HG02642 (cell line): ENCODE results near the gene ABRACL.
"Not testable (repeated sequence)": the region's sequence is repeated elsewhere in the genome, so short reads cannot be mapped to it uniquely, and the experiment has no call there.

ENCODE experiments used
- ATAC-seq: cut with Tn5 transposase; IDR thresholded peaks from one replicate; pipeline ENCODE4 v1.9.1; 2021; ENCODE audit warnings: mild to moderate bottlenecking; ENCODE audit not compliant: unreplicated experiment, poor library complexity

Gene ABRACL

DNA sequence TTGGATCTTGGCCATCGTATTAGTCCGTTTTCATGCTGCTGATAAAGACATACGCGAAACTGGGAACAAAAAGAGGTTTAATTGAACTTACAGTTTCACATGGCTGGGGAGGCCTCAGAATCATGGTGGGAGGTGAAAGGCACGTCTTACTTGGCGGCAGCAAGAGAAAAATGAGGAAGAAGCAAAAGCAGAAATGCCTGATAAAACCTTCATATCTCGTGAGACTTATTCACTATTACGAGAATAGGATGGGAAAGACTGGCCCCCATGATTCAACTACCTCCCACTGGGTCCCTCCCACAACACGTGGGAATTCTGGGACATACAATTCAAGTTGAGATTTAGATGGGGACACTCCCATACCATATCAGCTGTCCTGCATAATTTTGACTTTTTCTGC, 20.4 kb upstream of the ABRACL start:
- ATAC-seq: no peak

- ATAC-seq: no peak
Measured at GRCh38 chr6:139010674-139011073, 17.9 kb upstream of the ABRACL start.

DNA sequence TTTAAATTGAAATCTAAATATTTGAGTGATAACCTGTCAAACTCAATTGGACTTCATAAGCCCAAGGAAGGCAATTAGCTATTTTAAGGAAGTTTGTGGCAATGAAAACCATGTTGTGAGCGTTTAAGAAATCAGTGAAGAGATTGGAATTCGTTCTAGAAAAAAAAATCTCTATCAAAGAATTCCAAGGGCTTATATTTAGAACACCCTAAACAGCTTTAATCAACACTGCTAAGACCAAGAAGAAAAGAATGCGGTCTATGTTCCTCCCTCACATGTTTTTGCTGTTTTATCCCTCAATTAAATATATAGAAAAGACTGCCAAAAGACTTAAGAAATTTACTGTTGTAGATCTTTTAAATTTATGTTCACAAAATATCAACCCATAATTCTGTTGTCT, 16.6 kb upstream of the ABRACL start:
- ATAC-seq: no peak

DNA sequence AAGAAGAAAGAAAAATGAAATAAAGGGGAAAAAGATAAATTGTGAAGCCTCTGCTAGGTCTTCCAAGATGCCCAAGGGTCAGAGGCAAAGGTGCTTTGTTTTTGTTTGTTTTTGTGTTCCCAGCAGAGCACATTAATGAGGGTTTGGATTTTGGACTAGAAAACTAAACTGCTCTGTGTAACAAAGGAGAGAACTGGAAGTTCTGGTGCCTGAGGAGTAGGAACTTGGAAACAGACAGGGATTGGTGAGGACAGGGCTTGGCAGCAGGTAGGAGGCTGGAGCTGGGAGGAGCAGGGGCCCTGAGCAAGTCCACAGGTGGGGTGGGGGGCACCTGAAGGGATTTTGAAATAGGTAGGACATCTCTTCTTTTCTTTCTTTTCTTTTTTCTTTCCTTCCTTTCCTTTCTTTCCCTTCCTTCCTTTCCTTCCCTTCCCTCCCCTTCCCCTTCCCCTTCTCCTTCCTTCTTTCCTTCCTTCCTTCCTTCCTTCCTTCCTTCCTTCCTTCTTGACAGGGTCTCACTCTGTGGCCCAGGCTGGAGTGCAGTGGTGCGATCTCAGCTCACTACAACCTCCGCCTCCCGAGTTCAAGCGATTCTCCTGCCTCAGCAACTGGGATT, 15.3 kb upstream of the ABRACL start:
- no peak for ATAC-seq

DNA sequence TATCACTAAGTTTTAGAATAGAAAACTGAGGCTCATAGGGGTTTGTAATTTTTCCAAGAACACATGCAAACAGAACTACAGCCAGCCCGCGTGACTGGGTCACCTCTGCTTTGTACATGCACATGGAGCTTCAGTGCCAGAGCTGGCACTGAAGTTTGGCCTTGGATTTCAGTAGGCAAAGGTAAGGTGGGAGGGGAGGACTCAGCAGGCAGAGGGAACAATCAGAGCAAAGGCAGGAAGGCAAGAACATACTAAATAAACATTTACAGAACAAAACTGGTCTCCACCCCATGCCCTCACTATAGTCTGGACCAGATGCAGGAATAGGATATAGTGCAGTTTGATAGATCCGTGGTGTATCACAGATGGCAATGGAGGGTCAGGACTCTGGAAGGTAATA, 13.6 kb upstream of the ABRACL start:
- ATAC-seq: no peak

DNA sequence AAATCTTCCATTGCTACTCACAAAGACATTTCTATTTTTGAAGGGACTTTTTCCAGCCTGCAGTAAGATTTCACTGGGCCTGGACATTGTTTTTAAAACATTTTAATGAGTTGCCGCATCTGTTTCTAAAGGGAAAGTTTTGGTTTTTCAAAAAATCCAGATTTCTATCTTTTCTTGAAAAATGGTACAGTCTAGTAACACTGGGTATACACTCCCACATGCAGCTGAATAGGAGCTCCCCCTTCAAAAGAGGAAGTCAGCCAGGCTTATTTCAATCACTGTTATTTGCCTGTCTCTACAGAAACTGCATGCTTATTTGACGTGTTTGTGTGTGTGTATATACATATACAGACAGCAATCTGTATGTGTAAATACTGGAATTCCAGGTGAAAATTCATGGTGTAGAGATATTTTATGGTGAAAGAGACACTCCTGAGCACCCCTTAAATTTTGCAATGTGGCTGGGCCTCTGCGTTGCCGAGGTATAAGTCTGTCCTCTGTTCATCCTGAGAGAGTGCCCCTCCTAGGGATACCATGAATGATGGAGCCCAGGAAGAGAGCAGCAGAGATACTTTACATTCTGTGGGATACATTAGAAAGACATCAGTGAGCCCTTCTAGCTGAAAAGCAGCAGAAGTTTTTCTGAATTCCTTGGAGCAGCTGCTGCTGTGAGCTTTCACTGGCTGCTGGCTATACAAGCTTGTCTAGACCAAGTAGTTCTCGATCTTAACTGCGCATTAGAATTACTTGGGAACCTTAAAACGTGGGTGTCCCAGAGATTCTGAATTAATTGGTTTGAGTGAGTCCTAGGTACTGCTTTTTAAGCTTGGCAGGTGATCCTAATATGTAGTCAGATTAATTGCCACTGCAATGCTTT, 12.0 kb upstream of the ABRACL start:
- ATAC-seq: peak; percentile 91

GRCh38 chr6:139017227-139017626, 11.3 kb upstream of the ABRACL start:
- no peak for ATAC-seq

GRCh38 chr6:139019722-139020121, 8.8 kb upstream of the ABRACL start:
- no peak for ATAC-seq

DNA sequence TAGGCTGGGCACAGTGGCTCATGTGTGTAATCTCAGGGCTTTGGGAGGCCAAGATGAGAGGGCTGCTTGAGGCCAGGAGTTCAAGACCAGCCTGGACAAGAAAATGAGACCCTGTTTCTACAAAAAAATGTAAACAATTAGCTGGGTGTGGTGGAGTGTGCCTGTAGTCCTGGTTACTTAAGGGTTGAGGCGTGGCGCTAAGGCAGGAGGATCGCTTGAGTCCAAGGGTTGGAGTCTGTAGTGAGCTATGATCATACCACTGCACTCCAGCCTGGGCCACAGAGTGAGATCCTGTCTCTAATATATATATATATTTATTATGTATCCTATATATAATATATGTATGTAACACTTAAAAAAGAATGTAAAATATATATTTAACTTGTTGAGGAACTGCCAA, 7.9 kb upstream of the ABRACL start:
- no peak for ATAC-seq

DNA sequence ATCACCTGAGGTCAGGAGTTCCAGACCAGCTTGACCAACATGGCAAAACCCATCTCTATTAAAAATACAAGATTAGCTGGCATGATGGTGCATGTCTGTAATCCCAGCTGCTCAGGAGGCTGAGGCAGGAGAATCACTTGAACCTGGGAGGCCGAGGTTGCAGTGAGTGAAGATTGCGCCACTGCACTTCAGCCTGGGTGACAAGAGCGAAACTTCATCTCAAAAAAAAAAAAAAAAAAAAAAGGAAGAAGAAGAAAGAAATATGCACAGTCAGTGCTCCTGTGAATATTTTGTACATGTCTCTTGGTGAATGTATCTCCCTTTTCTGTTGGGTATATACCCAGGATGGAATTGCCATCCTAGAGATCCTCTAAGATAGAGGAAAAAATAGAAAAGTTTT, 3.1 kb upstream of the ABRACL start:
- ATAC-seq: not testable (repeated sequence)

DNA sequence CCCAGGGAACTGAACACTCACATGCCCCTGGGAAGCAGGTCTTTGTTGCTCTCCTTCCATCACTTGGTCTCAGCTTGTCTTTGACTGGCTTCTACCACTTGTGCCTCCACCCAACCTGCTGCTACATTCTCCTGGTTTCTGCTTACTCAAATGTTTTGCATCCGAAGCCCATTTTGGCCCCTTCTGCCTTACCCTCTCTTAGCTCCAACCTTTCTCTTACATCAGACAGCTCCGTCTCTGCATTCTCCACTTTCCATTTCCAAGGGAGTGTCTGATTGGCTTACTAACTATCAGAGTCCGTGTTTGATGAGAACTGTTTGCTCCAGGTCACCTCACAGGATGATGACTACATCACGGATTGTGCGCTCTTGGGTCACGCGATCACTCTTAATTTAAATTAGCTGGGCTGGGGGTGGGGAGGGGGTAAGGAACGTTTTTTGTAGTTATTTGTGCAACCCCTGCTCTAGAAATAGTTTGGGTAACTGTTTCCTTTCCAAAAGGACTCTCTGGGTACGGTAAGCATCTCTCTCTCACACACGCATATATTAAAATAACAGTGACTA, 844 bp upstream of the ABRACL start:
- no peak for ATAC-seq

GRCh38 chr6:139028215-139028657, 309 bp upstream of the ABRACL start:
- ATAC-seq: peak; percentile 1

DNA sequence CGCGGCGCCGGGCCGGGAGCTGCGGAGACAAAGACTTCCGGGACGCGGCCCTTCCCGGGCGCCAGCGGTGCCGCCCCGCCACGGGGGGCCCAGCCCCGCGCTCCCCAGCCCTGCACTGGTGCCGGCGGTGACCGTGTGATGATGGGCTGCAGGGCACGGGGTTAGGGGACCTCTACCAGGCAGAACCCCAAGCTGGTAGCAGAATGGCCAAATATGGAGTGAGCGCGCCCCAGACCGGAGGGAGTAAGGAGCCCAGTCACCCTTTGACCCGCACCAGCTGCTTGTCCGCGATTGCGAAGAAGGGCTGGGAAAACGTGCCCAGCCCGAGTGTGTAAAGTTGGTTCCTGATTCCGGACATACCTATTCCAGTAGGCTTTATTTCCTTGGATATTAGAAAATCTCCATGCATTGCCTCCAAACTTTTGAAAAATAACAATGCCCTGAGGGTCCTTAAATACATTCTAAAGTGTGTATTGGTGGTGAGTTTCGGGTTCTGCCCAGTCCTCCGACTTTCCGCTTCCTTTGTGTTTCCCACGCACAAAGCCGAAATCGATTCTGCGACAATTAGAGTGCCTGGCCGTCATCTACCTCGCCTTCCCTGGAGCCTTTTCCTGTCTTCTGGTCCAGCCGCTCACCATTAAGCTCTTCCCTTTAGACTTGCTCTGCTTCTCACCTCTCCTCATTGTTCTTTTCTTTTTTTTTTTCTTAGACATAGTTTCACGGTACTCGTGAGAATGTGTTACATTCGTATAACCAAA, 1.1 kb downstream of the ABRACL start:
- ATAC-seq: peak; percentile 38

DNA sequence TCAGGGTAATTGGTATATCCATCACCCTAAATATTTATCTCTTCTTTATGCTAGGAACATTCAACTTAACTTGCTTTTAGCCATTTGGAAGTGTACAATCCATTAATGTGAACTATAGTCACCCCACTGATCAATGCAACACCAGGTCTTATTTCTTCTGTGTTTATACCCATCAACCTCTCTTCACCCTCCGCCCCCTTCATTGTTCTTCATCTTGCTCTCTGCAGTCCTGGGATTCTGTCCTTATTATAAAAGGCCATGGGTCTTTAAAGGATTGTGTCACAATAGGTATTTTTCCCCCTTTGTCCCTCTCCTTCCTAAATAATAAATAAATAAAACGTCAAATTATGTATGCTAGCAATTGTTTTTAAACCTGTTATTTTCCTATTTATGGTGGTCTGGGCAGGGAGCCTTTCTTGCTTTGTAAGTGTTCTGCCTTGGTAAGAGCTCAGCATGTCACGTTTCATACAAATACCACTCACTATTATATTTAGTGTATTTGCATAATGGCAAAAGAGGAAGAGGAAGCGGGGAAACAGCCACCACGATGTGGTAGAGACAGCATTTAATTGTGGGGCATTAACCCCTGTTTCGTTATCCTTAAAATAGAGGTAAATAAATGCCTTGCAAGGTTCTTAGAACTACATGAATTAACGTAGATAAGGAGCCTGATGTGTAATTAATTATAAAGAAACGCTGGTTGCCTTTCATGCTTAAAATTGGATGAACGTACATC, 1.9 kb downstream of the ABRACL start:
- peak; percentile 46 for ATAC-seq

GRCh38 chr6:139037490-139037889, 8.9 kb downstream of the ABRACL start:
- no peak for ATAC-seq

- no peak for ATAC-seq
Measured at GRCh38 chr6:139044250-139044649, 15.7 kb downstream of the ABRACL start.

GRCh38 chr6:139047677-139048076, 19.1 kb downstream of the ABRACL start:
- no peak for ATAC-seq

GRCh38 chr6:139048912-139049311, 20.4 kb downstream of the ABRACL start:
- not testable (repeated sequence) for ATAC-seq

DNA sequence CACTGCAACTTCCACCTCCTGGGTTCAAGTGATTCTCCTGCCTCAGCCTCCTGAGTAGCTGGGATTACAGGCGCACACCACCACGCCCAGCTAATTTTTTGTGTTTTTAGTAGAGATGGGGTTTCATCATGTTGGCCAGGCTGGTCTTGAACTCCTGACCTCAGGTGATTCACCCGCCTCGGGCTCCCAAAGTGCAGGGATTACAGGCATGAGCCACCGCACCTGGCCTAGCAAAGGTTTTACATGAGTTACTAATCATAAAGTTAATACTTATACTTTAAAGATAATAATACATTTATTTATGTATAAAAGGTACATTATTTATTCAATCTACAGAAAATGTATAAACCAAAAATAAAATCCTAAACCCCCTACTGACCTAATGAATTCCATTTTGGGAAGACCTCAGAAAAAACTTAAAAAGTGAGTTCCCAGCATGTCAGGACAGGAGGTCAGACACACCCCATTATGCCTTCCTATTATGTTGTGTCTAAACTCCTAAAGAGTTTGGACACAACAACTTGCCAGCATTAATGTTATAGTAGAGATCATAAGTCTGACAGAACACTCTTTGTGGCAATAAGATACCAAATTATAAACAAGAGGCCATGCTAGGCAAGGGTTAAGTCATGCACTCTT, 21.7 kb downstream of the ABRACL start:
- not testable (repeated sequence) for ATAC-seq
